Endodermal cell (in vitro differentiated cells): Measurements from ENCODE around the gene OLAH. TPM values are rescaled to one million over a fixed set of nuclear protein-coding genes. Genes with fewer than 3 reads are reported as not detected.

Experiments used
- DNase-seq: peaks from one replicate; pipeline ENCODE4 v3.0.0-alpha.2; 2017
- H3K27ac ChIP-seq: 2 replicates; pipeline ENCODE4 v1.5.1; 2013; ENCODE audit warnings: mild to moderate bottlenecking, low read depth, low read length, moderate library complexity
- H3K27me3 ChIP-seq: 2 replicates; pipeline ENCODE4 v1.6.1; 2013; ENCODE audit warnings: mild to moderate bottlenecking, low read length, moderate library complexity; ENCODE audit not compliant: insufficient read depth, control insufficient read depth, poor library complexity, severe bottlenecking
- H3K36me3 ChIP-seq: 2 replicates; pipeline ENCODE4 v1.7.0; 2013; ENCODE audit warnings: mild to moderate bottlenecking, low read length, moderate library complexity; ENCODE audit not compliant: control insufficient read depth, insufficient read depth
- H3K4me1 ChIP-seq: one replicate; pipeline ENCODE4 v1.7.0; 2013; ENCODE audit warnings: low read length; ENCODE audit not compliant: control insufficient read depth, insufficient read depth
- H3K4me3 ChIP-seq: 2 replicates; pipeline ENCODE4 v1.5.1; 2013; ENCODE audit warnings: mild to moderate bottlenecking, low read length, moderate library complexity
- H3K9ac ChIP-seq: 2 replicates; pipeline ENCODE4 v1.6.1; 2013; ENCODE audit warnings: mild to moderate bottlenecking, low read length, moderate library complexity; ENCODE audit not compliant: poor library complexity, severe bottlenecking; ENCODE audit errors: extremely low read depth
- H3K9me3 ChIP-seq: 2 replicates; pipeline ENCODE4 v1.6.1; 2013; ENCODE audit warnings: mild to moderate bottlenecking, low read length, moderate library complexity; ENCODE audit not compliant: control insufficient read depth
- H3K27ac Mint-ChIP-seq: 2 replicates; pipeline ENCODE4 v1.8.0; 2020; ENCODE audit warnings: mixed read lengths
- H3K27me3 Mint-ChIP-seq: 2 replicates; pipeline ENCODE4 v1.8.0; 2021; ENCODE audit warnings: mild to moderate bottlenecking, mixed read lengths; ENCODE audit not compliant: insufficient read depth
- H3K36me3 Mint-ChIP-seq: 2 replicates; pipeline ENCODE4 v1.8.0; 2020; ENCODE audit warnings: low read depth, mixed read lengths
- H3K4me1 Mint-ChIP-seq: 2 replicates; pipeline ENCODE4 v1.8.0; 2020; ENCODE audit warnings: mixed read lengths
- H3K4me3 Mint-ChIP-seq: 2 replicates; pipeline ENCODE4 v1.8.0; 2020; ENCODE audit warnings: mild to moderate bottlenecking, moderate library complexity, mixed read lengths
- H3K9me3 Mint-ChIP-seq: 2 replicates; pipeline ENCODE4 v1.8.0; 2020; ENCODE audit warnings: mild to moderate bottlenecking, mixed read lengths
- WGBS, 2 experiments: methylation state at CpG; one replicate each; pipeline versions ENCODE4 v1.1.5 to v1.1.7; 2013; ENCODE audit warnings: missing lambda C conversion rate in 2 of 2, mixed read lengths in 1 of 2; ENCODE audit not compliant: insufficient coverage in 1 of 2, insufficient read length in 1 of 2; 5-methylcytosine and 5-hydroxymethylcytosine counted together
- total RNA-seq, 2 donors: library from RNA; stranded (reverse); fragmentation: NEBNext Ultra II Directional in 1 of 2; extraction: Animal tissue kit (Norgen Biotek cat#: 25700) in 1 of 2; gene quantifications; 2 replicates in 1 of 2; 3 replicates in 1 of 2; pipeline ENCODE4 v1.2.1, GENCODE V29; 2021
- TF ChIP-seq, protein P1 (sequence below): fragments of 200-600 bp; sonication (generic); conservative IDR thresholded peaks from 2 replicates; pipeline ENCODE4 v1.5.0; 2021; ENCODE audit warnings: antibody characterized with exemption, mild to moderate bottlenecking

The OLAH gene
- total RNA-seq, 2 donors from 2014 or later, result not detected

DNA sequence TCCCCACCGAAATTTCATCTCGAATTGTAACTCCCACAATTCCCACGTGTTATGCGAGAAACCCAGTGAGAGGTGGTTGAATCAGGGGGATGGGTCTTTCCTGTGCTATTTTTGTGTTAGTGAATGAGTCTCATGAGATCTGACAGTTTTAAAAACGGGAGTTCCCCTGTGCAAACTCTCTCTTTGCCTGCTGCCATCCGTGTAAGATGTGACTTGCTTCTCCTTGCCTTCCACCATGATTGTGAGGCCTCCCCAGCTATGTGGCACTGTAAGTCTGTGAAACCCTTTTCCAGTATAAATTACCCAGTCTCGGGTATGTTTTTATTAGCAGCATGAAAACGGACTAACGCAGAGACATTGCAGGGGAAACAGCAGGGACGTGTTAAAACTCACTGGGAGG lies 5.3 kb upstream of the OLAH start:
- no peak for DNase-seq
- Mint-ChIP-seq H3K4me1 (peaks cover 11% of the 10 kb centered on the region), H3K4me3 (no peak overlapping the region), H3K27ac (no peak overlapping the region), H3K27me3 (peaks cover 4% of the 10 kb centered on the region), H3K36me3 (no peaks in the 10 kb centered on the region), H3K9me3 (peaks cover 4% of the 10 kb centered on the region)
- H3K4me3 ChIP-seq, result no peak overlapping the region
- H3K27me3 ChIP-seq, result no peaks in the 10 kb centered on the region
- WGBS, 2 experiments, result 92 to 94% methylated on average over 6 to 10 of the region's 10 CpGs
- no peak overlapping the region for H3K27ac ChIP-seq
- H3K4me1 ChIP-seq, result no peaks in the 10 kb centered on the region
- no peaks in the 10 kb centered on the region for H3K36me3 ChIP-seq
- H3K9ac ChIP-seq, result no peak overlapping the region
- TF ChIP-seq, protein P1, sequence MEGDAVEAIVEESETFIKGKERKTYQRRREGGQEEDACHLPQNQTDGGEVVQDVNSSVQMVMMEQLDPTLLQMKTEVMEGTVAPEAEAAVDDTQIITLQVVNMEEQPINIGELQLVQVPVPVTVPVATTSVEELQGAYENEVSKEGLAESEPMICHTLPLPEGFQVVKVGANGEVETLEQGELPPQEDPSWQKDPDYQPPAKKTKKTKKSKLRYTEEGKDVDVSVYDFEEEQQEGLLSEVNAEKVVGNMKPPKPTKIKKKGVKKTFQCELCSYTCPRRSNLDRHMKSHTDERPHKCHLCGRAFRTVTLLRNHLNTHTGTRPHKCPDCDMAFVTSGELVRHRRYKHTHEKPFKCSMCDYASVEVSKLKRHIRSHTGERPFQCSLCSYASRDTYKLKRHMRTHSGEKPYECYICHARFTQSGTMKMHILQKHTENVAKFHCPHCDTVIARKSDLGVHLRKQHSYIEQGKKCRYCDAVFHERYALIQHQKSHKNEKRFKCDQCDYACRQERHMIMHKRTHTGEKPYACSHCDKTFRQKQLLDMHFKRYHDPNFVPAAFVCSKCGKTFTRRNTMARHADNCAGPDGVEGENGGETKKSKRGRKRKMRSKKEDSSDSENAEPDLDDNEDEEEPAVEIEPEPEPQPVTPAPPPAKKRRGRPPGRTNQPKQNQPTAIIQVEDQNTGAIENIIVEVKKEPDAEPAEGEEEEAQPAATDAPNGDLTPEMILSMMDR, result no peak
- no peaks in the 10 kb centered on the region for H3K9me3 ChIP-seq

DNA sequence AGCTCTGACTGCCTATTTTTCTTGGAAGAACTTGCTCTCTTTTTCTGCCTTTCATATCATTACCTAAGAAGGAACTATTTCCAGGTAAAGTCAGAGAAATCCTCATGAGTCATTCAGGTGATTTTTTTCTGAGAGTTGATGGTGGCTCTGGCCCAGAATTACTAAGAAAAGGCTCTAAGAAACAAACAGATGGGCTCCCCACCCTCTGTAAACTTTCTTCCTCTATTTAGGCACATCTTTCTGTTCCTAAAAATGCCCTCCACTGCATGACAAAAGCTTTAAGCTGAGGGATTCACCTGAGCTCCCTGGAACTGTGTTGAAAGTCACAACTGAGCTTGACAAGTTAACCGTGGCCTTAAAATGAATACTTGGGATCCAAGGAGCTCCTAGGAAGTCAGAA lies 1.6 kb downstream of the OLAH start:
- H3K9ac ChIP-seq, result no peak overlapping the region
- Mint-ChIP-seq H3K36me3 (no peaks in the 10 kb centered on the region), H3K4me3 (no peak overlapping the region), H3K27me3 (no peaks in the 10 kb centered on the region), H3K4me1 (no peaks in the 10 kb centered on the region), H3K27ac (no peak overlapping the region), H3K9me3 (peaks cover 4% of the 10 kb centered on the region)
- 60 to 80% methylated on average over 1 of the region's 1 CpG for WGBS, 2 experiments
- no peak for DNase-seq
- no peaks in the 10 kb centered on the region for H3K27me3 ChIP-seq
- no peak overlapping the region for H3K27ac ChIP-seq
- no peaks in the 10 kb centered on the region for H3K4me1 ChIP-seq
- H3K9me3 ChIP-seq, result no peaks in the 10 kb centered on the region
- TF ChIP-seq, protein P1, result no peak
- no peaks in the 10 kb centered on the region for H3K36me3 ChIP-seq
- H3K4me3 ChIP-seq, result no peak overlapping the region

DNA sequence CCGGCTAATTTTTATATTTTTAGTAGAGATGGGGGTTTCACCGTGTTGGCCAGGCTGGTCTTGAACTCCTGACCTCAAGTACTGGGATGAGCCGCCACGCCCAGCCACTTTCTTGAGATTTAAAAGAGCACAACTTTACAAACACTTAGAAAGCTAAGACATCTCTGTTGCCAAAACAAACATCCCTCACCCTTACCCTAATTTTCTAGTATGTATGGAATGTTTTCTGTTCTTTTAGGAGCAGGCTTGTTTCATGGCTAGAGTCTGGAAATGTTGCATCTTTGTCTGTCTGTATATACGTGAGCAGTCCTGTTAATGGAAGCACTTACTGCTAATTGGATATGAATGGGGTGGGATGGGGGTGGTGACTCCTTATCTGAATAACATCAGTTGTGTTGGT lies 2.9 kb downstream of the OLAH start:
- DNase-seq, result no peak
- H3K4me3 ChIP-seq, result no peak overlapping the region
- 87% methylated on average over 5 of the region's 5 CpGs; no CpG with 5 or more reads in 1 of the 2 experiments for WGBS, 2 experiments
- H3K4me1 ChIP-seq, result no peaks in the 10 kb centered on the region
- H3K9me3 ChIP-seq, result no peaks in the 10 kb centered on the region
- no peaks in the 10 kb centered on the region for H3K27me3 ChIP-seq
- H3K9ac ChIP-seq, result no peak overlapping the region
- Mint-ChIP-seq H3K4me3 (no peak overlapping the region), H3K36me3 (no peaks in the 10 kb centered on the region), H3K27ac (no peak overlapping the region), H3K27me3 (no peaks in the 10 kb centered on the region), H3K9me3 (peaks cover 4% of the 10 kb centered on the region), H3K4me1 (no peaks in the 10 kb centered on the region)
- no peak overlapping the region for H3K27ac ChIP-seq
- no peaks in the 10 kb centered on the region for H3K36me3 ChIP-seq
- TF ChIP-seq, protein P1, result no peak
